Mesendoderm (in vitro differentiated cells): ENCODE results near the gene PHF2.

Experiments
- DNase-seq: peaks from one replicate; pipeline ENCODE4 v3.0.0; 2013
- H2AK5ac ChIP-seq: 2 replicates; pipeline ENCODE4 v1.6.1; 2013; ENCODE audit warnings: low read length, inconsistent platforms
- H2BK120ac ChIP-seq: 2 replicates; pipeline ENCODE4 v1.6.1; 2013; ENCODE audit warnings: low read depth, mild to moderate bottlenecking, low read length, moderate library complexity, mixed read lengths
- H2BK15ac ChIP-seq: replicated peaks from 2 replicates; pipeline ENCODE4 v1.6.1; 2013; ENCODE audit warnings: low read depth, mild to moderate bottlenecking, moderate library complexity
- H2BK5ac ChIP-seq: 2 replicates; pipeline ENCODE4 v1.6.1; 2013; ENCODE audit warnings: low read length, inconsistent platforms
- H3K18ac ChIP-seq: 2 replicates; pipeline ENCODE4 v1.6.1; 2013; ENCODE audit warnings: mild to moderate bottlenecking, low read length, mixed read lengths
- H3K23ac ChIP-seq: one replicate; pipeline ENCODE4 v1.6.1; 2013; ENCODE audit warnings: low read length
- H3K27ac ChIP-seq: 2 replicates; pipeline ENCODE4 v1.5.1; 2013; ENCODE audit warnings: low read depth, mild to moderate bottlenecking, inconsistent platforms, low read length, moderate library complexity
- H3K27me3 ChIP-seq: 2 replicates; pipeline ENCODE4 v1.6.1; 2013; ENCODE audit warnings: low read length, control low read depth, mild to moderate bottlenecking, inconsistent platforms; ENCODE audit not compliant: insufficient read depth, poor library complexity
- H3K36me3 ChIP-seq: 2 replicates; pipeline ENCODE4 v1.6.1; 2013; ENCODE audit warnings: low read length, inconsistent platforms; ENCODE audit not compliant: control insufficient read depth, insufficient read depth
- H3K4ac ChIP-seq: one replicate; pipeline ENCODE4 v1.6.1; 2013; ENCODE audit warnings: low read depth, mild to moderate bottlenecking, low read length, moderate library complexity
- H3K4me1 ChIP-seq: 2 replicates; pipeline ENCODE4 v1.6.1; 2013; ENCODE audit warnings: low read depth, low read length, inconsistent platforms; ENCODE audit not compliant: control insufficient read depth
- H3K4me2 ChIP-seq: 2 replicates; pipeline ENCODE4 v1.6.1; 2013; ENCODE audit warnings: low read length
- H3K4me3 ChIP-seq: 2 replicates; pipeline ENCODE4 v1.5.1; 2013; ENCODE audit warnings: mild to moderate bottlenecking, low read length
- H3K56ac ChIP-seq: one replicate; pipeline ENCODE4 v1.6.1; 2013; ENCODE audit warnings: low read length
- H3K79me1 ChIP-seq: 2 replicates; pipeline ENCODE4 v1.6.1; 2013; ENCODE audit warnings: low read length, inconsistent platforms
- H3K79me2 ChIP-seq: 2 replicates; pipeline ENCODE4 v1.6.1; 2013; ENCODE audit warnings: mild to moderate bottlenecking, low read length; ENCODE audit not compliant: control insufficient read depth, insufficient read depth
- H3K9ac ChIP-seq: 2 replicates; pipeline ENCODE4 v1.6.1; 2013; ENCODE audit warnings: low read length, inconsistent platforms
- H4K5ac ChIP-seq: one replicate; pipeline ENCODE4 v1.6.1; 2013; ENCODE audit warnings: low read length
- H4K8ac ChIP-seq: one replicate; pipeline ENCODE4 v1.6.1; 2013; ENCODE audit warnings: low read depth, mild to moderate bottlenecking, control low read depth, low read length, moderate library complexity
- WGBS: extraction: QIAGEN DNeasy Blood & Tissue Kit; methylation state at CpG from one replicate; pipeline ENCODE4 v1.1.7; 2013; ENCODE audit warnings: low lambda C conversion rate, missing lambda C conversion rate; ENCODE audit not compliant: insufficient coverage; ENCODE audit errors: extremely low coverage; 5-methylcytosine and 5-hydroxymethylcytosine counted together

Gene PHF2

GRCh38 chr9:93579711-93580516 is 3.5 kb downstream of the PHF2 start:
- H3K79me2 ChIP-seq, result peaks cover 2% of the 10 kb centered on the region
- no peak overlapping the region for H4K5ac ChIP-seq
- no peak overlapping the region for H3K4ac ChIP-seq
- H3K79me1 ChIP-seq, result peaks cover 17% of the 10 kb centered on the region
- no peak overlapping the region for H3K4me2 ChIP-seq
- WGBS, result no CpG with 5 or more reads among the region's 20 CpGs
- no peak overlapping the region for H3K18ac ChIP-seq
- H3K4me1 ChIP-seq, result peaks cover 5% of the 10 kb centered on the region
- no peak overlapping the region for H3K23ac ChIP-seq
- no peak overlapping the region for H3K4me3 ChIP-seq
- no peak overlapping the region for H3K27ac ChIP-seq
- H3K56ac ChIP-seq, result peak overlapping the region; percentile 25
- no peak overlapping the region for H2BK5ac ChIP-seq
- H4K8ac ChIP-seq, result no peak overlapping the region
- H3K36me3 ChIP-seq, result no peaks in the 10 kb centered on the region
- H2BK120ac ChIP-seq, result no peak overlapping the region
- DNase-seq, result no peak
- no peak overlapping the region for H2AK5ac ChIP-seq
- no peaks in the 10 kb centered on the region for H3K27me3 ChIP-seq
- H3K9ac ChIP-seq, result no peak overlapping the region
- no peak overlapping the region for H2BK15ac ChIP-seq

- H3K27ac ChIP-seq, result no peak overlapping the region
- no peak overlapping the region for H3K9ac ChIP-seq
- no peak for DNase-seq
- no peak overlapping the region for H3K4me2 ChIP-seq
- H3K18ac ChIP-seq, result no peak overlapping the region
- H4K8ac ChIP-seq, result no peak overlapping the region
- H3K79me2 ChIP-seq, result peaks cover 2% of the 10 kb centered on the region
- no peak overlapping the region for H4K5ac ChIP-seq
- no CpG with 5 or more reads among the region's 10 CpGs for WGBS
- no peak overlapping the region for H2BK15ac ChIP-seq
- H3K79me1 ChIP-seq, result peaks cover 22% of the 10 kb centered on the region
- no peaks in the 10 kb centered on the region for H3K27me3 ChIP-seq
- H2BK5ac ChIP-seq, result no peak overlapping the region
- no peak overlapping the region for H2AK5ac ChIP-seq
- H3K23ac ChIP-seq, result no peak overlapping the region
- no peaks in the 10 kb centered on the region for H3K36me3 ChIP-seq
- no peak overlapping the region for H3K4ac ChIP-seq
- H3K4me1 ChIP-seq, result no peaks in the 10 kb centered on the region
- H3K4me3 ChIP-seq, result no peak overlapping the region
- H2BK120ac ChIP-seq, result no peak overlapping the region
- H3K56ac ChIP-seq, result peak overlapping the region; percentile 10
These were observed 4.4 kb downstream of the PHF2 start for GRCh38 chr9:93580654-93581380.

- WGBS, result no CpG with 5 or more reads among the region's 5 CpGs
- H4K8ac ChIP-seq, result no peak overlapping the region
These were observed 5.7 kb downstream of the PHF2 start for GRCh38 chr9:93582115-93582514.

GRCh38 chr9:93582550-93582949 is 6.2 kb downstream of the PHF2 start:
- no peak overlapping the region for H2BK120ac ChIP-seq

More at GRCh38 chr9:93582115-93582514, 5.7 kb downstream of the PHF2 start:
- no peak overlapping the region for H3K4me3 ChIP-seq
- peaks cover 22% of the 10 kb centered on the region for H3K79me1 ChIP-seq
- no peak overlapping the region for H3K4me2 ChIP-seq
- no peak overlapping the region for H2BK5ac ChIP-seq
- DNase-seq, result peak; percentile 29
- H3K27me3 ChIP-seq, result no peaks in the 10 kb centered on the region
- H3K9ac ChIP-seq, result no peak overlapping the region
- no peak overlapping the region for H3K56ac ChIP-seq
- H3K36me3 ChIP-seq, result no peaks in the 10 kb centered on the region
- H3K4me1 ChIP-seq, result no peaks in the 10 kb centered on the region
- no peak overlapping the region for H3K23ac ChIP-seq
- H3K18ac ChIP-seq, result no peak overlapping the region
- H2AK5ac ChIP-seq, result no peak overlapping the region
- H3K27ac ChIP-seq, result no peak overlapping the region
- H3K79me2 ChIP-seq, result peaks cover 2% of the 10 kb centered on the region
- no peak overlapping the region for H4K5ac ChIP-seq
- H3K4ac ChIP-seq, result no peak overlapping the region
- no peak overlapping the region for H2BK15ac ChIP-seq
- no peak overlapping the region for H2BK120ac ChIP-seq

GRCh38 chr9:93585259-93585658 is 8.9 kb downstream of the PHF2 start:
- no peak overlapping the region for H3K4ac ChIP-seq
- H3K79me1 ChIP-seq, result peaks cover 17% of the 10 kb centered on the region
- no peak overlapping the region for H3K4me2 ChIP-seq
- H4K8ac ChIP-seq, result no peak overlapping the region
- no peak overlapping the region for H2AK5ac ChIP-seq
- no peak overlapping the region for H3K23ac ChIP-seq
- H3K4me3 ChIP-seq, result no peak overlapping the region
- no peak overlapping the region for H2BK5ac ChIP-seq
- no peak overlapping the region for H3K27ac ChIP-seq
- H4K5ac ChIP-seq, result no peak overlapping the region
- H2BK120ac ChIP-seq, result no peak overlapping the region
- no peak overlapping the region for H3K9ac ChIP-seq
- WGBS, result no CpG with 5 or more reads among the region's 4 CpGs
- H3K18ac ChIP-seq, result no peak overlapping the region
- H3K36me3 ChIP-seq, result no peaks in the 10 kb centered on the region
- H3K56ac ChIP-seq, result no peak overlapping the region
- no peaks in the 10 kb centered on the region for H3K27me3 ChIP-seq
- no peak for DNase-seq
- no peaks in the 10 kb centered on the region for H3K4me1 ChIP-seq
- peaks cover 2% of the 10 kb centered on the region for H3K79me2 ChIP-seq
- no peak overlapping the region for H2BK15ac ChIP-seq

More at GRCh38 chr9:93582550-93582949, 6.2 kb downstream of the PHF2 start:
- Histone ChIP-seq H3K27me3 (no peaks in the 10 kb centered on the region), H3K9ac (no peak overlapping the region), H3K79me2 (peaks cover 2% of the 10 kb centered on the region), H3K4me3 (no peak overlapping the region), H3K36me3 (no peaks in the 10 kb centered on the region), H2BK15ac (no peak overlapping the region), H2BK5ac (no peak overlapping the region), H3K56ac (no peak overlapping the region), H3K4me1 (no peaks in the 10 kb centered on the region), H3K23ac (no peak overlapping the region), H3K4me2 (no peak overlapping the region), H3K27ac (no peak overlapping the region), H3K79me1 (peaks cover 23% of the 10 kb centered on the region), H3K18ac (no peak overlapping the region), H4K5ac (no peak overlapping the region), H3K4ac (no peak overlapping the region), H2AK5ac (no peak overlapping the region), H4K8ac (no peak overlapping the region)
- no peak for DNase-seq
- no CpG with 5 or more reads among the region's 3 CpGs for WGBS
